Spinal cord (tissue), 10 donors: ENCODE measurements around the gene SUN5. TPM values are rescaled to one million over a fixed set of nuclear protein-coding genes. Genes with fewer than 3 reads are reported as not detected.

Experiments
- DNase-seq, 6 donors: peaks; one replicate each; pipeline versions ENCODE4 v3.0.0 to v3.0.0-alpha.2; 2013 to 2015; ENCODE audit warnings: low spot score in 6 of 6, low read depth in 4 of 6
- H3K27ac ChIP-seq: one replicate; pipeline ENCODE4 v1.5.1; 2013; ENCODE audit warnings: low read depth, low read length, control low read depth
- H3K27me3 ChIP-seq: one replicate; pipeline ENCODE4 v1.6.1; 2013; ENCODE audit warnings: low read length; ENCODE audit not compliant: control insufficient read depth, insufficient read depth
- H3K36me3 ChIP-seq: one replicate; pipeline ENCODE4 v1.6.1; 2013; ENCODE audit warnings: low read length; ENCODE audit not compliant: control insufficient read depth, insufficient read depth
- H3K4me1 ChIP-seq: one replicate; pipeline ENCODE4 v1.6.1; 2013; ENCODE audit warnings: low read length; ENCODE audit not compliant: control insufficient read depth, insufficient read depth
- H3K4me3 ChIP-seq: one replicate; pipeline ENCODE4 v1.5.1; 2013; ENCODE audit warnings: low read depth, low read length, control low read depth
- H3K9me3 ChIP-seq: one replicate; pipeline ENCODE4 v1.6.1; 2013; ENCODE audit warnings: low read length; ENCODE audit not compliant: control insufficient read depth, insufficient read depth
- WGBS: methylation state at CpG from one replicate; pipeline ENCODE4 v1.1.5; 2013; ENCODE audit warnings: missing lambda C conversion rate; ENCODE audit not compliant: insufficient coverage; 5-methylcytosine and 5-hydroxymethylcytosine counted together
- polyA plus RNA-seq, 2 donors: library from polyadenylated mRNA; unstranded; fragments of 120-200 nt; gene quantifications; one replicate each; pipeline ENCODE4 v1.2.1, GENCODE V29; 2013; ENCODE audit not compliant: insufficient read length in 2 of 2
- total RNA-seq, 2 donors: library from RNA; depleted of rRNA in 1 of 2; stranded (reverse); fragments of 120-200 nt in 1 of 2; fragments of >200 nt in 1 of 2; gene quantifications; one replicate each; pipeline versions ENCODE4 v1.2.3 to v1.2.4, GENCODE V29; 2013 to 2014
- donor health status: healthy.

Gene SUN5
- total and polyA plus RNA-seq, 4 donors = not detected

DNA sequence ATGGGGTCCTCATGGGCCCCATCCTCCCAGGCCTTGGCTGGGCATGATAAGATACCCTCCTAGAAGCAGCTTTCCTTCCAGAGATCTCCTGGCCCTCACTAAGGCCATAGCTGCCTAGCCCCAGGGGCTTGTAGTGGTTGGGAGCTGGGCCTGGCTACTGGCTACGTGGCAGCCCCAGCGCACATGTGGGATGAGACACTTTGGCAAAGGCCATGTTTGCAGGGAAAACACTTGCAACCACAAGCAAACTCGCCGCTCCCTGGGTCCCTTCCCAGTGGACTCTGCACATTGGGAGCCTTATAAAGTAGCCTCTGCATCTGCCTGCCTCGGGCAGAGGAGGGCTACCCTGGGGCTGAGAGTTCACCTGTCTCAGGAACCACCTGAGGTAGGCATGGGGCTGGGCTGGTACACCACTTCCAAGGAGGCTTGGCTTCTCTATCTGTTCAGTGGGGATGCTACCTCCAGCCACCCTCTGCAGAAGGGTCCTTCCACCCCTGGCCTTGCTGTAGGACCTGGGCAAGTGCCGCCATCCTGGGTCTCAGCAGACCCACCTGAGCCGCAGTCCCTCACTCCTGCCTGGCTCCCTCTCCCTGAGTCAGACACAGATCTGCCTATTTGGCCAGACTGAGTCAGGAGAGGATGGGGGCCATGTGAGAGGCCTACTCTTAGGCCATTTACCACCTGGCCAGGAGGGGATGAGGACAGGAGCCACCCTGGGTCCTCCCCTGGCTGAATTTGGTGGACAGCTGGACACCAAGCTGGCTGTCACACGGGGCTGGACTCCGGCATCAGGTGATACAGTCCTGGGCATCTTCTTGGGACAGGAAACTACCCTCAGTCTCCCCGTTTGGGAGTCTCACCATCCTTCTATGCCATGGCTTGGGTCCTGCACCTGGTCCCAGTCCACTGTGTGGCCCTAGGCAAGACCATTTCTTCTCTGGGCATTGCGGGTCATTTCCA lies 3.4 kb upstream of the SUN5 start, which contains the start of gene BPIFB2:
Gene BPIFB2 (plus strand): TSS at position 329 of the 960 bp plus-strand sequence. CDS start 871 bp downstream, outside the sequence.
- 87% methylated on average over 11 of the region's 11 CpGs for WGBS
- peaks cover 5% of the 10 kb centered on the region for H3K9me3 ChIP-seq
- DNase-seq = no peak
- H3K4me1 ChIP-seq = peaks cover 8% of the 10 kb centered on the region
- no peak within 1 kb of the TSS for H3K27ac ChIP-seq
- no peaks in the 10 kb centered on the region for H3K36me3 ChIP-seq
- H3K27me3 ChIP-seq = no peaks in the 10 kb centered on the region
- H3K4me3 ChIP-seq = no peak within 1 kb of the TSS

GRCh38 chr20:33006776-33007375 lies 2.6 kb upstream of the SUN5 start:
- Histone ChIP-seq H3K36me3 (no peaks in the 10 kb centered on the region), H3K9me3 (peaks cover 5% of the 10 kb centered on the region), H3K4me1 (peaks cover 8% of the 10 kb centered on the region), H3K27me3 (no peaks in the 10 kb centered on the region), H3K4me3 (no peak overlapping the region), H3K27ac (no peak overlapping the region)
- 78% methylated on average over 7 of the region's 8 CpGs for whole genome bisulfite sequencing
- DNase-seq = no peak

GRCh38 chr20:33005908-33006775 lies 1.9 kb upstream of the SUN5 start:
- no peak overlapping the region for H3K4me3 ChIP-seq
- H3K27ac ChIP-seq = no peak overlapping the region

DNA sequence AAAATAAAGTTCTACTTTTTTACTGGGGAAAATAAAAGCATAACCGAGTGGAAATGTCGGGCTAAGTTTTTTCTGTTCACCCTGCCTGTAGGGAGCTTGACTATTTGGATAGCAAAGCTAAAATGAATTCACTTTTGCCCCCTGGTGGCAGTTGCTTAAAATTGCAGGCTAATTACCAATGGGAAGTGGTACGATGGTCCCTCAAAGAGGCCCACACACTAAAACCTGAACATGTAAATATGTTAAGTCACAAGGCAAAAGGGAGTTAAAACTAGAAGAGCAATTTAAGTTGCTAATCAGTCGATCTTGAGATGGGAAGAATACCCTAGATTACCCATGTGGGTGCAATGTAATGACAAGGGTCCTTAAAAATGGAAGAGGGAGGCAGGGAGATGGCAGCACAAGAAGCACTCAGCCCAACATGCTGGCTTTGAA lies 916 bp upstream of the SUN5 start:
- no peak for DNase-seq
- H3K36me3 ChIP-seq = no peaks in the 10 kb centered on the region
- H3K4me1 ChIP-seq = peaks cover 8% of the 10 kb centered on the region
- no peak overlapping the region for H3K27ac ChIP-seq
- H3K9me3 ChIP-seq = peaks cover 5% of the 10 kb centered on the region
- H3K4me3 ChIP-seq = no peak overlapping the region
- 59% methylated on average over 3 of the region's 4 CpGs for WGBS
- H3K27me3 ChIP-seq = no peaks in the 10 kb centered on the region

More at GRCh38 chr20:33005908-33006775, 1.9 kb upstream of the SUN5 start:
- Histone ChIP-seq H3K36me3 (no peaks in the 10 kb centered on the region), H3K9me3 (peaks cover 5% of the 10 kb centered on the region), H3K4me1 (peaks cover 8% of the 10 kb centered on the region), H3K27me3 (no peaks in the 10 kb centered on the region)
- DNase-seq = no peak
- 83% methylated on average over 7 of the region's 8 CpGs for WGBS

GRCh38 chr20:33002087-33002808 lies 2.0 kb downstream of the SUN5 start:
- Histone ChIP-seq H3K9me3 (peaks cover 5% of the 10 kb centered on the region), H3K27me3 (no peaks in the 10 kb centered on the region), H3K4me3 (no peak overlapping the region), H3K4me1 (no peaks in the 10 kb centered on the region), H3K27ac (no peak overlapping the region), H3K36me3 (no peaks in the 10 kb centered on the region)
- 93% methylated on average over 5 of the region's 7 CpGs for WGBS
- no peak for DNase-seq

DNA sequence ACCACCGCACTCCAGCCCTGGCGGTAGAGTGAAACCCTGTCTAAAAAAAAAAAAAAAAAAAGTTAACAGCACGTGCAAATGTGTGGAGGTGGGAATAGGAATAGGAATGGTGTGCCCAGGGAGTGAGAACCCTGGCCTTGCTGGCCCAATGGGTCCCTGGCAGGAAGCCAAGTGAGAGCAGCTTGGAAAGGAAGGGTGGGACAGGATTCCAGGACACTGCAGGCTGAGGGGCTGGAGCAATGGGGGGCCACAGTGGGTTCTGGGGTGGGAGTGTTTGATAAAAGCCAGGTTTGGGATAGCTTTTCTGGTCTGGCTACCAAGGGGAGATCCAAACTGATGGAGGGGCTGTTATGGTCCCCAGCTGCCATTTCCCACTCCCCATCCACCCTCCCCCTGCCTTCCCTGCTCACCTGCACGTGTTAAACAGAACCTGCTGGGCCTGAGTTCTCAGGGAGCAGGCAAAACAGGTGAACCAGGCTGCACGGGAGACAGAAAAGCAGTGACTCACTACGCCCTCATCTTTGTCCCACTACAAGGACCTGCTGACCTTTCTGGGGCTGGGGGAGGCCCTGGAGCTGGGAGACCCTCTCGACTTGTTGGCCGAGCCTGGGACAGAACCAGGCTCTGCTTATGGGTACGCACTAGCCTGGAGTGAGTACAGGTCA lies 3.3 kb downstream of the SUN5 start:
- H3K9me3 ChIP-seq = peaks cover 6% of the 10 kb centered on the region
- WGBS = 75% methylated on average over 8 of the region's 9 CpGs
- H3K27me3 ChIP-seq = no peaks in the 10 kb centered on the region
- DNase-seq = no peak
- H3K36me3 ChIP-seq = no peaks in the 10 kb centered on the region
- no peak overlapping the region for H3K4me3 ChIP-seq
- H3K27ac ChIP-seq = no peak overlapping the region
- H3K4me1 ChIP-seq = no peaks in the 10 kb centered on the region

DNA sequence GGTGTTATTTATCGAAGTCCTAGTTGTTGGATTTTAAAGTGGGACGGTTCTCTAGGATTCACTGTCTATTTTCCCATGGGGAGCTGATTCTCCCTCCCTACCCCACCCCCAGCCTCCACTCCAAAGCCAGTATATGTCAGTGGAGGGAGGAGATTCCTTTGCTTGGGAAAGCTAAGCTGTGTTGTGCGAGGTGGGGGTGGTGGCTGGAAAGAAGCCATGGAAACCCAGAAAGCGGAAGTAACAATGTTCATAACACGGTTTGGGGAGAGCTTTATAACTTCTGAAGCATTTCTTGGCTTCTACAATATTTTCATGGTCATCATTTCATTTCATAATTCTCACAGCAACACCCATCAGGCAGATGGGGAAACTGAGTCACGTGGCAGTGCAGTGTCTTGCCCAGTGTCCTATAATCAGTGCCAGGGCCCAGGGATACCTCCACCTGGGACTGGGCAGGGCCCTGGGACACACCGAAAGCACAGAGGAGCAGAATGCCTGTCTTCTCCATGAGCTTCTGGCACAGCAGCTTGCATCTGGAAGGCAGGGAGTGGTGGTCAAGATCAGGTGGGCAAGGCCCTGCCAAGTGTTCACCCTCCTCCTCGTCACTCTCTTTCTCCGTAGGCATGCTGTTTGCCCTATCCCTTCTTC lies 4.5 kb downstream of the SUN5 start:
- no peak overlapping the region for H3K27ac ChIP-seq
- no peak for DNase-seq
- H3K4me1 ChIP-seq = no peaks in the 10 kb centered on the region
- H3K36me3 ChIP-seq = no peaks in the 10 kb centered on the region
- peaks cover 7% of the 10 kb centered on the region for H3K9me3 ChIP-seq
- no peak overlapping the region for H3K4me3 ChIP-seq
- WGBS = 91% methylated on average over 3 of the region's 9 CpGs
- H3K27me3 ChIP-seq = no peaks in the 10 kb centered on the region

DNA sequence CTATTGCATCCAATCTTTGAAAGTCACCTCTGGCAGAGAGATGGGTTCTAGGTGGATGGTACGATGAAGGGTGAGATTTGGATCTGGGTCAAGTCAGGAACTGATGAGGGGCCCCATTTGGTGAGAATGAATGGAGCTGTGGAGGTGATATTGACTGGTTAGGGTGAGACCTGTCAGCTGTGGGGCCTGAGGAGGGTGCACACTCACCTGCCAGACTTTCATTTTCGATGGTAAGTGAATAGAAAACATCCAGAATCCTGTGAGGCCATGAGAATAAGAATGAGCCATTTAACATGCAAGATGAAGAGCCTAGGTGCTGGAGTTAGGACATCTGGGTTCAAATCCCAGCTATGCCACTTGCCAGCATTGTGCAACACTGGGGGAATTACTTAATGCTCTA lies 6.8 kb downstream of the SUN5 start:
- H3K27ac ChIP-seq = no peak overlapping the region
- no peaks in the 10 kb centered on the region for H3K4me1 ChIP-seq
- DNase-seq = no peak
- H3K4me3 ChIP-seq = no peak overlapping the region
- H3K36me3 ChIP-seq = no peaks in the 10 kb centered on the region
- peaks cover 7% of the 10 kb centered on the region for H3K9me3 ChIP-seq
- no peaks in the 10 kb centered on the region for H3K27me3 ChIP-seq
- WGBS = 81% methylated on average over 1 of the region's 2 CpGs
